ENCODE measurements around the gene DDX27. TPM values are rescaled to one million over a fixed set of nuclear protein-coding genes. Genes with fewer than 3 reads are reported as not detected.

The DDX27 gene
- total and polyA plus RNA-seq, 2 of the 13 experiments (the other 11 are each of a cell fraction or from before 2014, with no cell fraction given): 42.6 to 72.8 TPM

GRCh38 chr20:49278036-49278817 is 59.0 kb downstream of the DDX27 start, which contains the start of gene ZNFX1 (continued):
- TF ChIP-seq, protein P1, sequence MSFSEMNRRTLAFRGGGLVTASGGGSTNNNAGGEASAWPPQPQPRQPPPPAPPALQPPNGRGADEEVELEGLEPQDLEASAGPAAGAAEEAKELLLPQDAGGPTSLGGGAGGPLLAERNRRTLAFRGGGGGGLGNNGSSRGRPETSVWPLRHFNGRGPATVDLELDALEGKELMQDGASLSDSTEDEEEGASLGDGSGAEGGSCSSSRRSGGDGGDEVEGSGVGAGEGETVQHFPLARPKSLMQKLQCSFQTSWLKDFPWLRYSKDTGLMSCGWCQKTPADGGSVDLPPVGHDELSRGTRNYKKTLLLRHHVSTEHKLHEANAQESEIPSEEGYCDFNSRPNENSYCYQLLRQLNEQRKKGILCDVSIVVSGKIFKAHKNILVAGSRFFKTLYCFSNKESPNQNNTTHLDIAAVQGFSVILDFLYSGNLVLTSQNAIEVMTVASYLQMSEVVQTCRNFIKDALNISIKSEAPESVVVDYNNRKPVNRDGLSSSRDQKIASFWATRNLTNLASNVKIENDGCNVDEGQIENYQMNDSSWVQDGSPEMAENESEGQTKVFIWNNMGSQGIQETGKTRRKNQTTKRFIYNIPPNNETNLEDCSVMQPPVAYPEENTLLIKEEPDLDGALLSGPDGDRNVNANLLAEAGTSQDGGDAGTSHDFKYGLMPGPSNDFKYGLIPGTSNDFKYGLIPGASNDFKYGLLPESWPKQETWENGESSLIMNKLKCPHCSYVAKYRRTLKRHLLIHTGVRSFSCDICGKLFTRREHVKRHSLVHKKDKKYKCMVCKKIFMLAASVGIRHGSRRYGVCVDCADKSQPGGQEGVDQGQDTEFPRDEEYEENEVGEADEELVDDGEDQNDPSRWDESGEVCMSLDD (CRISPR knock-in tag; IDR thresholded peaks at IDR 0.05; ENCODE audit: borderline replicate concordance): peak; percentile 80
- peak; percentile 83; the same call in 1 of the 2 replicates for TF ChIP-seq ZNF124 (CRISPR knock-in tag; IDR thresholded peaks at IDR 0.05)
- TF ChIP-seq ZBTB7A (CRISPR knock-in tag; IDR thresholded peaks at IDR 0.05): peak; percentile 83
- peak; percentile 13; the same call in 1 of the 2 replicates for TF ChIP-seq KAT7 (CRISPR knock-in tag; IDR thresholded peaks at IDR 0.05; ENCODE audit: borderline replicate concordance)
- peak; percentile 91; the same call in 1 of the 2 replicates for TF ChIP-seq LRRFIP1 (CRISPR knock-in tag; conservative IDR thresholded peaks at IDR 0.05)
- 0 out of 2 replicates have a peak, but pooled peaks have one; percentile 67 for TF ChIP-seq ZNF326 (CRISPR knock-in tag; IDR thresholded peaks at IDR 0.05; ENCODE audit: borderline replicate concordance)
- TF ChIP-seq, protein P2, sequence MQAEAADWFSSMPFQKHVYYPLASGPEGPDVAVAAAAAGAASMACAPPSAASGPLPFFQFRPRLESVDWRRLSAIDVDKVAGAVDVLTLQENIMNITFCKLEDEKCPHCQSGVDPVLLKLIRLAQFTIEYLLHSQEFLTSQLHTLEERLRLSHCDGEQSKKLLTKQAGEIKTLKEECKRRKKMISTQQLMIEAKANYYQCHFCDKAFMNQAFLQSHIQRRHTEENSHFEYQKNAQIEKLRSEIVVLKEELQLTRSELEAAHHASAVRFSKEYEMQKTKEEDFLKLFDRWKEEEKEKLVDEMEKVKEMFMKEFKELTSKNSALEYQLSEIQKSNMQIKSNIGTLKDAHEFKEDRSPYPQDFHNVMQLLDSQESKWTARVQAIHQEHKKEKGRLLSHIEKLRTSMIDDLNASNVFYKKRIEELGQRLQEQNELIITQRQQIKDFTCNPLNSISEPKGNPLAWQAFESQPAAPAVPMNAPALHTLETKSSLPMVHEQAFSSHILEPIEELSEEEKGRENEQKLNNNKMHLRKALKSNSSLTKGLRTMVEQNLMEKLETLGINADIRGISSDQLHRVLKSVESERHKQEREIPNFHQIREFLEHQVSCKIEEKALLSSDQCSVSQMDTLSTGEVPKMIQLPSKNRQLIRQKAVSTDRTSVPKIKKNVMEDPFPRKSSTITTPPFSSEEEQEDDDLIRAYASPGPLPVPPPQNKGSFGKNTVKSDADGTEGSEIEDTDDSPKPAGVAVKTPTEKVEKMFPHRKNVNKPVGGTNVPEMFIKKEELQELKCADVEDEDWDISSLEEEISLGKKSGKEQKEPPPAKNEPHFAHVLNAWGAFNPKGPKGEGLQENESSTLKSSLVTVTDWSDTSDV (CRISPR knock-in tag; IDR thresholded peaks at IDR 0.05): 0 out of 2 replicates have a peak, but pooled peaks have one; percentile 35
- TF ChIP-seq, protein P3, sequence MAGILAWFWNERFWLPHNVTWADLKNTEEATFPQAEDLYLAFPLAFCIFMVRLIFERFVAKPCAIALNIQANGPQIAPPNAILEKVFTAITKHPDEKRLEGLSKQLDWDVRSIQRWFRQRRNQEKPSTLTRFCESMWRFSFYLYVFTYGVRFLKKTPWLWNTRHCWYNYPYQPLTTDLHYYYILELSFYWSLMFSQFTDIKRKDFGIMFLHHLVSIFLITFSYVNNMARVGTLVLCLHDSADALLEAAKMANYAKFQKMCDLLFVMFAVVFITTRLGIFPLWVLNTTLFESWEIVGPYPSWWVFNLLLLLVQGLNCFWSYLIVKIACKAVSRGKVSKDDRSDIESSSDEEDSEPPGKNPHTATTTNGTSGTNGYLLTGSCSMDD (CRISPR knock-in tag; IDR thresholded peaks at IDR 0.05): 0 out of 2 replicates have a peak, but pooled peaks have one; percentile 92
- peak; percentile 97; the same call in 1 of the 2 replicates for TF ChIP-seq ZNF136 (CRISPR knock-in tag; IDR thresholded peaks at IDR 0.05; ENCODE audit: low read depth)
- TF ChIP-seq, protein P4, sequence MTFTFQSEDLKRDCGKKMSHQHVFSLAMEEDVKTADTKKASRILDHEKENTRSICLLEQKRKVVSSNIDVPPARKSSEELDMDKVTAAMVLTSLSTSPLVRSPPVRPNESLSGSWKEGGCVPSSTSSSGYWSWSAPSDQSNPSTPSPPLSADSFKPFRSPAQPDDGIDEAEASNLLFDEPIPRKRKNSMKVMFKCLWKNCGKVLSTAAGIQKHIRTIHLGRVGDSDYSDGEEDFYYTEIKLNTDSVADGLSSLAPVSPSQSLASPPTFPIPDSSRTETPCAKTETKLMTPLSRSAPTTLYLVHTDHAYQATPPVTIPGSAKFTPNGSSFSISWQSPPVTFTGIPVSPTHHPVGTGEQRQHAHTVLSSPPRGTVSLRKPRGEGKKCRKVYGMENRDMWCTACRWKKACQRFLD (CRISPR knock-in tag; IDR thresholded peaks at IDR 0.05; ENCODE audit: borderline replicate concordance): peak; percentile 99
- TF ChIP-seq ZFP37 (CRISPR knock-in tag; IDR thresholded peaks at IDR 0.05; ENCODE audit: borderline replicate concordance): peak; percentile 89
- 0 out of 2 replicates have a peak, but pooled peaks have one; percentile 9 for TF ChIP-seq NFE2L1 (CRISPR knock-in tag; IDR thresholded peaks at IDR 0.05; ENCODE audit: borderline replicate concordance)
